GM19193 (cell line): ENCODE data around the gene TPM2.

Experiments used
- POLR2A ChIP-seq: IDR thresholded peaks from 4 replicates; pipeline ENCODE4 v1.6.1; 2011; ENCODE audit not compliant: insufficient read depth, insufficient read length; ENCODE audit errors: extremely low read depth

Gene TPM2

GRCh38 chr9:35690614-35691333 lies 1.0 kb upstream of the TPM2 start:
- no peak for TF ChIP-seq POLR2A

GRCh38 chr9:35690294-35690613 lies 529 bp upstream of the TPM2 start:
- no peak for TF ChIP-seq POLR2A

- no peak for TF ChIP-seq POLR2A
Observed at GRCh38 chr9:35688558-35689541, 875 bp downstream of the TPM2 start.

GRCh38 chr9:35687972-35688557 lies 1.7 kb downstream of the TPM2 start:
- TF ChIP-seq POLR2A = no peak

- TF ChIP-seq POLR2A = no peak
Observed at GRCh38 chr9:35687306-35687705, 2.4 kb downstream of the TPM2 start.

- TF ChIP-seq POLR2A = no peak
Observed at GRCh38 chr9:35686222-35687203, 3.2 kb downstream of the TPM2 start.

- no peak for TF ChIP-seq POLR2A
Observed at GRCh38 chr9:35685506-35685905, 4.2 kb downstream of the TPM2 start.

- no peak for TF ChIP-seq POLR2A
Observed at GRCh38 chr9:35684921-35685320, 4.8 kb downstream of the TPM2 start.

GRCh38 chr9:35683323-35683722 lies 6.4 kb downstream of the TPM2 start:
- no peak for TF ChIP-seq POLR2A

- no peak for TF ChIP-seq POLR2A
Observed at GRCh38 chr9:35682520-35683315, 7.0 kb downstream of the TPM2 start.

GRCh38 chr9:35682051-35682450 lies 7.7 kb downstream of the TPM2 start:
- no peak for TF ChIP-seq POLR2A

- TF ChIP-seq POLR2A = no peak
Observed at GRCh38 chr9:35681341-35682002, 8.3 kb downstream of the TPM2 start.
